Mesenchymal stem cell (in vitro differentiated cells and primary cell): Measurements from ENCODE around the gene RBM4. TPM values are rescaled to one million over a fixed set of nuclear protein-coding genes. Genes with fewer than 3 reads are reported as not detected.
"Not testable (repeated sequence)": the region's sequence is repeated elsewhere in the genome, so short reads cannot be mapped to it uniquely, and the experiment has no call there.

Experiments
- DNase-seq: peaks from one replicate; pipeline ENCODE4 v3.0.0-alpha.2; 2013
- H2AFZ ChIP-seq: one replicate; pipeline ENCODE4 v1.6.1; 2013; ENCODE audit warnings: low read depth, mild to moderate bottlenecking, control low read depth, inconsistent platforms, low read length, moderate library complexity
- H2AK5ac ChIP-seq: 2 replicates; pipeline ENCODE4 v1.6.1; 2013; ENCODE audit warnings: low read length, moderate library complexity, mild to moderate bottlenecking, inconsistent platforms; ENCODE audit not compliant: severe bottlenecking
- H2BK120ac ChIP-seq: one replicate; pipeline ENCODE4 v1.6.1; 2013; ENCODE audit warnings: low read depth, mild to moderate bottlenecking, inconsistent platforms, low read length, moderate library complexity
- H2BK12ac ChIP-seq, 2 experiments: one replicate each; pipeline ENCODE4 v1.6.1; 2013; ENCODE audit warnings: inconsistent platforms in 2 of 2, low read length in 2 of 2, mild to moderate bottlenecking in 2 of 2, moderate library complexity in 2 of 2, control low read depth in 1 of 2
- H2BK15ac ChIP-seq: one replicate; pipeline ENCODE4 v1.6.1; 2013; ENCODE audit warnings: mild to moderate bottlenecking, low read depth, inconsistent platforms; ENCODE audit not compliant: poor library complexity, severe bottlenecking
- H2BK5ac ChIP-seq: 2 replicates; pipeline ENCODE4 v1.6.1; 2013; ENCODE audit warnings: low read depth, mild to moderate bottlenecking, low read length, control low read depth, inconsistent platforms; ENCODE audit not compliant: poor library complexity, severe bottlenecking
- H3K14ac ChIP-seq, 2 experiments: one replicate each; pipeline ENCODE4 v1.6.1; 2013; ENCODE audit warnings: inconsistent platforms in 2 of 2, low read length in 2 of 2, control low read depth in 1 of 2, mild to moderate bottlenecking in 1 of 2, moderate library complexity in 1 of 2
- H3K18ac ChIP-seq, 2 experiments: one replicate each; pipeline ENCODE4 v1.6.1; 2013; ENCODE audit warnings: inconsistent platforms in 2 of 2, low read length in 2 of 2, control low read depth in 1 of 2, low read depth in 1 of 2, mild to moderate bottlenecking in 1 of 2
- H3K23ac ChIP-seq, 2 experiments: one replicate each; pipeline ENCODE4 v1.6.1; 2013; ENCODE audit warnings: inconsistent platforms in 2 of 2, low read length in 2 of 2, mild to moderate bottlenecking in 2 of 2, moderate library complexity in 2 of 2, control low read depth in 1 of 2
- H3K27ac ChIP-seq: 2 replicates; pipeline ENCODE4 v1.5.1; 2013; ENCODE audit warnings: mild to moderate bottlenecking, moderate library complexity, low read length, control low read depth, inconsistent platforms; ENCODE audit not compliant: poor library complexity, severe bottlenecking
- H3K27me3 ChIP-seq, 2 experiments: 2 replicates each; pipeline versions ENCODE4 v1.6.1 to v1.7.0; 2013; ENCODE audit warnings: low read length in 2 of 2, mild to moderate bottlenecking in 2 of 2, moderate library complexity in 2 of 2, control low read depth in 1 of 2, inconsistent platforms in 1 of 2; ENCODE audit not compliant: control insufficient read depth in 1 of 2, insufficient read depth in 1 of 2
- H3K36me3 ChIP-seq, 2 experiments: 2 replicates each; pipeline versions ENCODE4 v1.6.1 to v1.7.0; 2013; ENCODE audit warnings: low read length in 2 of 2, control low read depth in 1 of 2, inconsistent platforms in 1 of 2, low read depth in 1 of 2, mild to moderate bottlenecking in 1 of 2; ENCODE audit not compliant: insufficient read depth in 2 of 2, control insufficient read depth in 1 of 2
- H3K4ac ChIP-seq, 2 experiments: one replicate each; pipeline ENCODE4 v1.6.1; 2013; ENCODE audit warnings: inconsistent platforms in 2 of 2, low read length in 2 of 2, mild to moderate bottlenecking in 2 of 2, moderate library complexity in 2 of 2, control low read depth in 1 of 2, low read depth in 1 of 2
- H3K4me1 ChIP-seq: 2 replicates; pipeline ENCODE4 v1.6.1; 2013; ENCODE audit warnings: low read depth, low read length, control low read depth; ENCODE audit not compliant: control insufficient read depth, insufficient read depth
- H3K4me2 ChIP-seq: 2 replicates; pipeline ENCODE4 v1.6.1; 2013; ENCODE audit warnings: low read length, mild to moderate bottlenecking, inconsistent platforms; ENCODE audit not compliant: poor library complexity, severe bottlenecking
- H3K4me3 ChIP-seq, 2 experiments: 2 replicates each; pipeline versions ENCODE4 v1.5.1 to v1.7.0; 2013; ENCODE audit warnings: low read length in 2 of 2, mild to moderate bottlenecking in 2 of 2, control low read depth in 1 of 2, low read depth in 1 of 2; ENCODE audit not compliant: insufficient read depth in 1 of 2
- H3K79me1 ChIP-seq: replicated peaks from 2 replicates; pipeline ENCODE4 v1.6.1; 2013; ENCODE audit warnings: mild to moderate bottlenecking, control low read depth, low read length, inconsistent platforms; ENCODE audit not compliant: poor library complexity, severe bottlenecking
- H3K9ac ChIP-seq: 2 replicates; pipeline ENCODE4 v1.7.0; 2013; ENCODE audit warnings: mild to moderate bottlenecking, low read length, moderate library complexity
- H3K9me3 ChIP-seq: 2 replicates; pipeline ENCODE4 v1.7.0; 2013; ENCODE audit warnings: mild to moderate bottlenecking, low read length; ENCODE audit not compliant: control insufficient read depth
- H4K8ac ChIP-seq: one replicate; pipeline ENCODE4 v1.6.1; 2013; ENCODE audit warnings: inconsistent platforms, mild to moderate bottlenecking, low read length, moderate library complexity
- H4K91ac ChIP-seq: one replicate; pipeline ENCODE4 v1.6.1; 2013; ENCODE audit warnings: mild to moderate bottlenecking, low read length, inconsistent platforms
- WGBS: methylation state at CpG from one replicate; pipeline ENCODE4 v1.1.7; 2013; ENCODE audit warnings: mixed read lengths; 5-methylcytosine and 5-hydroxymethylcytosine counted together
- polyA plus RNA-seq, 2 experiments: library from polyadenylated mRNA; stranded (reverse); fragments of 200-250 nt; gene quantifications; one replicate each; pipeline ENCODE4 v1.2.3, GENCODE V29; 2013

RBM4 gene, protein sequence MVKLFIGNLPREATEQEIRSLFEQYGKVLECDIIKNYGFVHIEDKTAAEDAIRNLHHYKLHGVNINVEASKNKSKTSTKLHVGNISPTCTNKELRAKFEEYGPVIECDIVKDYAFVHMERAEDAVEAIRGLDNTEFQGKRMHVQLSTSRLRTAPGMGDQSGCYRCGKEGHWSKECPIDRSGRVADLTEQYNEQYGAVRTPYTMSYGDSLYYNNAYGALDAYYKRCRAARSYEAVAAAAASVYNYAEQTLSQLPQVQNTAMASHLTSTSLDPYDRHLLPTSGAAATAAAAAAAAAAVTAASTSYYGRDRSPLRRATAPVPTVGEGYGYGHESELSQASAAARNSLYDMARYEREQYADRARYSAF
- 94.6 TPM for polyA plus RNA-seq (2013, experiment 1 of 2)
- polyA plus RNA-seq (2013, experiment 2 of 2) = 98.2 TPM

DNA sequence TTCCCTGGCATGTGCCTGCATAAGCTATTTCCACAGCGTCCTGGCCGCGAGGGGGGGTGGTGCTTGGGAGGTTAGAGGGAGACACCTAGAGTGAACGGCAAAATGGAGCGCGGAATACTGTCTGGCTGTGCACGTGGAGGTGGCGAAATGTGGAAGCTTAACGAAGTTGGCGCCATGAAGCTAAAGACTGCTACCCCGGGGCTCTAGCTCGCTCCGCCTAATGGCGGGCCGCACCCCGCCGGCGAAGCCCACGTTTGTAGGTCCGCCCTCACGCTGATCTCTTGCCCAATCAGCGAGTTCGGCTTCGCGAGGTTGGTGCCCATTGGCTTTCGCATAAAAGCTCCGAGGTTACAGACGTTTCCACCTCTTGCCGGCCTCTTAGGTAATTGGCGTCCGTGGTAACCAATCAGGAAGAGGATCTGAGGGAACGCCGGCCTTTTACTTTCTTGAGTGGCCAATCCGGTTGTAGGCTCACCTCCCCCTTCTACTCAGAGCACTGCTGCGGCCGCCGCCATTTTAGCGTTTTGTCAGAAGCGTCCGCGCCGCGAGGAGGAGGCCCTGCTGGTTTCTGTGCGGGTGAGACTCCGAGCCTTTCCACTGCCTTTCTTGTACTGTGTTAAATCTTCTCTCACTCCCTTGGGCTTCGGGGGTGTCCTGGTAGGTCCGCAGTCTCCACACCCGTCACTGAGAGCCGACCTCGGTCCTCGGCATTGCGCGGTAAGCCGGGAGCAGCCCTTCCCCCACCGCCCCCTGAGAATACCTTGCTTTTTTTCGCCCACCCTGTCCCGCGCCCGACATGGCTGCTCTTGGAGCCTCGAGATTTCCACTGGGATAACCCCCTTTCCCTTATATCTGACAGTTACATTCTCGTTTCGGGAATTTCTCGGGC is at the start of gene RBM4:
Gene RBM4, plus strand, starts transcription at position 527 of the 889 bp plus-strand sequence. CDS start 1,009 bp downstream, outside the sequence.
- H4K91ac ChIP-seq = peak within 1 kb of the TSS; percentile 80
- peak within 1 kb of the TSS in 1 of 2 experiments; percentile 81 for H3K23ac ChIP-seq
- peak within 1 kb of the TSS; percentile 94 for H3K9ac ChIP-seq
- H3K4me2 ChIP-seq = peak within 1 kb of the TSS; percentile 73
- H3K36me3 ChIP-seq = peaks cover 20 to 50% of the 10 kb centered on the region in 2 experiments
- H2AK5ac ChIP-seq = peak within 1 kb of the TSS; percentile 54
- H3K79me1 ChIP-seq = no peaks in the 10 kb centered on the region
- peak within 1 kb of the TSS; percentile 79 to 91 for H3K4me3 ChIP-seq
- H2AFZ ChIP-seq = peak within 1 kb of the TSS; percentile 78
- peak within 1 kb of the TSS; percentile 94 for H4K8ac ChIP-seq
- peak within 1 kb of the TSS; percentile 96 for H3K27ac ChIP-seq
- peak within 1 kb of the TSS in 1 of 2 experiments; percentile 6 for H3K14ac ChIP-seq
- H2BK5ac ChIP-seq = peak within 1 kb of the TSS; percentile 86
- H3K4ac ChIP-seq = peak within 1 kb of the TSS; percentile 77 to 89
- peak within 1 kb of the TSS in 1 of 2 experiments; percentile 47 for H2BK12ac ChIP-seq
- WGBS = under 1% methylated on average over 63 of the region's 63 CpGs
- no peak within 1 kb of the TSS for H2BK15ac ChIP-seq
- H3K9me3 ChIP-seq = no peaks in the 10 kb centered on the region
- H3K4me1 ChIP-seq = peaks cover 10% of the 10 kb centered on the region
- no peaks in the 10 kb centered on the region for H3K27me3 ChIP-seq
- peak within 1 kb of the TSS; percentile 73 for H2BK120ac ChIP-seq
- DNase-seq = peak; percentile 100
- H3K18ac ChIP-seq = peak within 1 kb of the TSS; percentile 89 to 92

DNA sequence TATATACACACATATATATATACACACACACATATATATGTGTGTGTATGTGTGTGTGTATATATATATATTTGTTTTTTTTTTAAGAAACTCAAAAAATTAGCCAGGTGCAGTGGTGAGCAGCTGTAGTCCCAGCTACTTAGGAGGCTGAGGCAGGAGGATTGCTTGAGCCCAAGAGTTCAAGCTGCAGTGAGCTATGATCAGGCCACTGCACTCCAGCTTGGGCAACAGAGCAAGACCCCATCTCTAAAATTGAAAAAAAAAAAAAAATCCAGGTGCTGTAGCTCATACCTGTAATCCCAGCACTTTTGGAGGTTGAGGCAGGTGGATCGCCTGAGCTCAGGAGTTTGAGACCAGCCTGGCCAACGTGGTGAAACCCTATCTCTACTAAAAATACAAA is 49.2 kb upstream of the RBM4 start:
- DNase-seq, H2AK5ac ChIP-seq, H2BK12ac ChIP-seq, H3K27me3 ChIP-seq, H3K4me3 ChIP-seq, H3K14ac ChIP-seq, H3K9ac ChIP-seq, H2BK5ac ChIP-seq, H3K9me3 ChIP-seq, H3K27ac ChIP-seq, H3K36me3 ChIP-seq, H2AFZ ChIP-seq, H3K23ac ChIP-seq, H3K4ac ChIP-seq, H2BK15ac ChIP-seq, H3K4me2 ChIP-seq, H2BK120ac ChIP-seq, H4K91ac ChIP-seq, H3K18ac ChIP-seq, H4K8ac ChIP-seq: not testable (repeated sequence)
- Histone ChIP-seq H3K79me1 (peaks cover 17% of the 10 kb centered on the region), H3K4me1 (peaks cover 12% of the 10 kb centered on the region)
- 77% methylated on average over 2 of the region's 2 CpGs for WGBS

DNA sequence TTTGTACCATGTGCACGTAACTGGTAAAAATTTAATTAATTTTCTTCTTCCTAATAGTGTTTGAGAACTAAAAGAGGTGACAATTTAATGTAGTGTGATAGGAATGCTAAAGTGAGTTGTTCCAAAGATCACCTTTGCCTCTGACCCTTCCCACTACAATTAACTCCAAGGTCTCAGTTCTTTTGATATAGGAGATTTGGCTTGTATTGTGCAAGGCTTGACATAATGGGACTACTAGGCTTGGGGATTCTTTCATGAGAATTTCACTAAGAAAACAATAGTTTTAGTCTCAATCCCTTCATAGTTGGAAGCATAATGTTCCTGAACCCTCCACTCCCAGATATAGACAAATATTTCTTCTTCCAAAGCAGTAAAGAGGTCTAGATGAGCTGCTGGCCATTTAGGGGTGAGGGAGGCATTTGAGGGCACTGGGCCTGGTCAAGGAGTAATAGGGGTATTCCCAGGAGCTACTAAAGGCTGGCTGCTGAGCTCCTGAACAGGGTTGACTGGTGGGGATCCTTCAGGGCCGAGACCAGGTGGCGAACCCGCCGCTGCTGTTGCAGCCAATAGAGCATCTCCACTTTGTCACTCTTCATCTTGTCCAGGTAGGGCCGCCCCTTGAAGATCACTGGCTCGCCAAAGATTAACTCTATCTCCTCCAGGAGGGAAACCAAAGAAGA is 48.4 kb upstream of the RBM4 start:
- Histone ChIP-seq H3K4me1 (peaks cover 15% of the 10 kb centered on the region), H3K79me1 (peaks cover 17% of the 10 kb centered on the region), H2BK120ac (no peak overlapping the region), H3K18ac (no peak overlapping the region), H2BK12ac (no peak overlapping the region), H3K4me3 (no peak overlapping the region), H4K91ac (no peak overlapping the region), H2AFZ (no peak overlapping the region), H3K4ac (no peak overlapping the region), H3K36me3 (no peaks in the 10 kb centered on the region), H2BK15ac (no peak overlapping the region), H4K8ac (no peak overlapping the region), H3K9ac (no peak overlapping the region), H3K27me3 (peaks cover 0 to 4% of the 10 kb centered on the region in 2 experiments), H2BK5ac (no peak overlapping the region), H3K9me3 (no peaks in the 10 kb centered on the region), H2AK5ac (no peak overlapping the region), H3K23ac (no peak overlapping the region), H3K14ac (no peak overlapping the region), H3K4me2 (no peak overlapping the region), H3K27ac (no peak overlapping the region)
- WGBS = 93% methylated on average over 6 of the region's 7 CpGs
- no peak for DNase-seq
